ENCODE measurements around the gene ZBED6. TPM values are rescaled to one million over a fixed set of nuclear protein-coding genes. Genes with fewer than 3 reads are reported as not detected.
"Not testable (repeated sequence)": the region's sequence is repeated elsewhere in the genome, so short reads cannot be mapped to it uniquely, and the experiment has no call there.

Gene ZBED6
- total RNA-seq, 1 donor, result 40.2 TPM

GRCh38 chr1:203760506-203760905, 34.9 kb upstream of the ZBED6 start:
- no peak for DNase-seq (ENCODE audit: low read depth)
- TF ChIP-seq, protein P1, sequence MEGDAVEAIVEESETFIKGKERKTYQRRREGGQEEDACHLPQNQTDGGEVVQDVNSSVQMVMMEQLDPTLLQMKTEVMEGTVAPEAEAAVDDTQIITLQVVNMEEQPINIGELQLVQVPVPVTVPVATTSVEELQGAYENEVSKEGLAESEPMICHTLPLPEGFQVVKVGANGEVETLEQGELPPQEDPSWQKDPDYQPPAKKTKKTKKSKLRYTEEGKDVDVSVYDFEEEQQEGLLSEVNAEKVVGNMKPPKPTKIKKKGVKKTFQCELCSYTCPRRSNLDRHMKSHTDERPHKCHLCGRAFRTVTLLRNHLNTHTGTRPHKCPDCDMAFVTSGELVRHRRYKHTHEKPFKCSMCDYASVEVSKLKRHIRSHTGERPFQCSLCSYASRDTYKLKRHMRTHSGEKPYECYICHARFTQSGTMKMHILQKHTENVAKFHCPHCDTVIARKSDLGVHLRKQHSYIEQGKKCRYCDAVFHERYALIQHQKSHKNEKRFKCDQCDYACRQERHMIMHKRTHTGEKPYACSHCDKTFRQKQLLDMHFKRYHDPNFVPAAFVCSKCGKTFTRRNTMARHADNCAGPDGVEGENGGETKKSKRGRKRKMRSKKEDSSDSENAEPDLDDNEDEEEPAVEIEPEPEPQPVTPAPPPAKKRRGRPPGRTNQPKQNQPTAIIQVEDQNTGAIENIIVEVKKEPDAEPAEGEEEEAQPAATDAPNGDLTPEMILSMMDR (IDR thresholded peaks at IDR 0.05; ENCODE audit: insufficient read depth, low read depth, low read length), result no peak
- no peak overlapping the region for H3K4me3 ChIP-seq (ENCODE audit: low read depth, low read length)

- not testable (repeated sequence) for H3K4me3 ChIP-seq (ENCODE audit: low read depth, low read length); DNase-seq (ENCODE audit: low read depth)
These were observed 33.5 kb upstream of the ZBED6 start for GRCh38 chr1:203761958-203762357.

DNA sequence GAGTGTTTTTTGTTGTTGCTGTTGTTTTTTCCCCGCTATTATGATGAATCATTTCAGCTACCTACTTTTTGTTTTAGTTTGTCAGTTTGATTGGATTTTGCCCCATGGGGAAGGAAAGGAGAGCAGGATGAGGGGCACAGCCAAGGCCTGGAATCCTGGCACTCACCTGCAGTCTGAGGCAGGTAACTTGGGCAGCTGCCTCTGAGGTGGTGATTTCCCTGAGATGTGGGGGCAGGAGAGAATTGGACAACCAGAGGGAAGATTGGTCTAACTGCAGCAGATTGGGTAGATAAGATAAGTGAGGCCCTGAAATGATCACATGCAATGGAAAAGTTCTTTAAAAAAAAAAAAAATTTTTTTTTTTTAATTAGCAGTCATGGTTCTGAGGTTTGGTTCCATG, 31.9 kb upstream of the ZBED6 start:
- no peak overlapping the region for H3K4me3 ChIP-seq (ENCODE audit: low read depth, low read length)
- no peak for DNase-seq (ENCODE audit: low read depth)
- TF ChIP-seq, protein P1 (IDR thresholded peaks at IDR 0.05; ENCODE audit: insufficient read depth, low read depth, low read length), result no peak

DNA sequence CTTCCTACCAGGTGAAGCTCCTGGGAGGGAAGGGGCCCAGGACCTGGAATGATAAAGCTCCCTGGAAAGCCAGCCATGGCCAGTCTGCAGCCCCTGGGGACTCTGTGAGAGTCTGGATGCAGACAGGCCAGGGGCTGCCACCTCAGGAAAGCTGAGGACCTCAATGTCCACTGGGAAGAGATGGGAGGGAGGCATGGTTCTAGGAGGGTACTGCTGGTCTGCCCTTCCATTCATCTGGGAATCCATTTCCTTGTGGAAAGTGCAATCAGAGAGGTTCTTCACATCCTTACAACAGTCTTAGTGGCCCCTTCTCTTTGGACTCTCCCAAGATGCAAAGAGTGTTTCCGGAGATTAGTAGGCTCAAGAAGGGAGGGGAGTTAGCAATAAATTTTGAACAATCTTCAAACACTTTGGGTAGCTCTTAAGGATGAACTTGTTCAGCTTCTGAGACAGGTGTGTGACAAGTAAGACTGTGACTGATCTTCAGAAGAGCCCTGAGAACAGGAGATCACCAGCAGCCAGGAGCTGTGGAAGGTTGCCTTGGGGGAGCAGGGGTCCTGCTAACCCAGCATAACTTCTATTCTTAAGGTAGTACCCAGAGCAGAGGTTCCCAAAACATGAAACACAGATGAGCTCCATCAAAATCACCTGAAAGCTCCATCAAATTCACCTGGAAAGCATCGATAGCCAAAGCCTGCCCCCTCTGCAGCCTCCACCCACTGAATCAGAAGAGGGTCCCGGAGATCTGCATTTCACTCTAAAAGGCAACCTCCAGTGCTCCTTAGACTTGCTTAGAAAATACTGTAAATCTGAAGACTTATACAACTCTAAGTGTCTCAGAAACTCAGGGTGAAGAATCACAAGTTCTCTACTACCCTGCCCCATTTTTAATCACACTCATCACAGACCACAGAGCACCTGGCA, 31.1 kb upstream of the ZBED6 start:
- no peak for DNase-seq (ENCODE audit: low read depth)
- H3K4me3 ChIP-seq (ENCODE audit: low read depth, low read length), result no peak overlapping the region
- TF ChIP-seq, protein P1 (IDR thresholded peaks at IDR 0.05; ENCODE audit: insufficient read depth, low read depth, low read length), result no peak

DNA sequence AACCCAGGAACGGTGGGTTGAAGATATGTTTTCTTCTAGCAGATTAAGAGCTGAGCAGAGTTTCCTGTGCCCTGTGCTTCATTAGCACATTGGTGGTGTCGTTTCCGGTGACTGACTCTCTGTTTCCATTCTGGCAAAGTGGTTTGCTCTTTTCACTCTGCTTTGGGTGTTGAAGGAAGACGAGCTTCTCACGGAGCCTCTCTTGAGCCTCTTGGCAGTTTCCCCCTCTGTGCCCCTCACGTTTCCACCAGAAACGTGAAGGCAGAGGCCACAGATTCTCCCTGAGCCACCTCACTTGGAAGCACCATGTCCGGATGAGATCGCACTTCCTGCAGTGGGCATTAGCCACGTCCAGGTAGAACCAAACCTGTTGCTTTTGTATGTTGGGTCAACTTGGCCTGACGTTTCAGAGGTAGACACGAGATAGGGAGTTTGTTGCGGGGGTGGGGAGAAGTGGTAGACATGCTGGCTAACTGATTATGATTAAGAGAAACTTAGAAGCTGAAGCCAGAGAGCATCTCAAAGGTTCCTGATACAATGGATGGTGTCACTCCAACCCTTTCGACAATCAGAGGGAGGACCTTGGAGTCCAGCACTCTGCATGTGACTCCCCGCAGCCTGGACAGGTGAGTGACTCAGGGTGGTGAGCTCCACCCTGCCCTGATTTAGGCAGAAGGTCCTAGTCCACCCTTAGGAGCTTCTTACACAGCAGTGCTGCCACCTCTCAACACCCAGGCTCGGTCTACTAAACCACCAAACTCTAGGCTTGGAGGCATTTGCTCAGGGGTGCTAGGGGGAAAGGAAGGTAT, 30.2 kb upstream of the ZBED6 start, which contains the start of gene LAX1:
Gene LAX1, plus strand, starts transcription at position 155 of the 809 bp plus-strand sequence. Its CDS starts 383 bp downstream, at position 538.
- DNase-seq (ENCODE audit: low read depth), result no peak
- TF ChIP-seq, protein P1 (IDR thresholded peaks at IDR 0.05; ENCODE audit: insufficient read depth, low read depth, low read length), result no peak
- no peak within 1 kb of the TSS for H3K4me3 ChIP-seq (ENCODE audit: low read depth, low read length)

DNA sequence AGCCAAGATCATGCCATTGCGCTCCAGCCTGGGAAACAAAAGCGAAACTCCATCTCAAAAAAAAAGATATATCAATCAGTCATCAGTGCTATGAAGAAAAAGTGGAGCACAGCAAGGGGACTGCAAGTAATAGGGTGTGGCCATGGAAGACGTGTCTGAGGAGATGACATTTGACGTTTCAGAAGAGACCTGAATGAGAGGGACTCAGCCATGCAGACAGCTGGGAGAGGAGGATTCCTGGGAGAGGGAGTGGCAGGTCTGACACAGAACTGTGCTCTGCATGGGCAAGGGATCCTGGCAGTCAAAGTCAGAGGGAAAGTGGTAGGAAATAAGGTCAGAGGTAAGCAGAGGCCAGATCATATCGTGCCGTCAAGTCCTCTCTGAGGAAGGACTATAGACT, 27.2 kb upstream of the ZBED6 start:
- no peak overlapping the region for H3K4me3 ChIP-seq (ENCODE audit: low read depth, low read length)
- TF ChIP-seq, protein P1 (IDR thresholded peaks at IDR 0.05; ENCODE audit: insufficient read depth, low read depth, low read length), result no peak
- no peak for DNase-seq (ENCODE audit: low read depth)

All from fibroblast of villous mesenchyme (primary cell).